PC-3 (cell line): Measurements from ENCODE around the gene SCN1A.

Experiments used
- EZH2 ChIP-seq: fragments of 300-600 bp; sonication (generic); IDR thresholded peaks from one replicate; pipeline ENCODE4 v1.6.1; 2017; ENCODE audit warnings: antibody characterized with exemption, mild to moderate bottlenecking, low read length; ENCODE audit not compliant: unreplicated experiment
- EZH2phosphoT487 ChIP-seq: fragments of 300-600 bp; sonication (generic); IDR thresholded peaks from 2 replicates; pipeline ENCODE4 v1.6.1; 2018; ENCODE audit warnings: mild to moderate bottlenecking, antibody characterized with exemption, low read length, borderline replicate concordance
- TF ChIP-seq, protein P1 (sequence below): fragments of 300-600 bp; sonication (generic); conservative IDR thresholded peaks from 2 replicates; pipeline ENCODE4 v1.5.1; 2017; ENCODE audit warnings: antibody characterized with exemption, low read depth, mild to moderate bottlenecking, low read length

- TF ChIP-seq EZH2phosphoT487 = no peak
- TF ChIP-seq, protein P1, sequence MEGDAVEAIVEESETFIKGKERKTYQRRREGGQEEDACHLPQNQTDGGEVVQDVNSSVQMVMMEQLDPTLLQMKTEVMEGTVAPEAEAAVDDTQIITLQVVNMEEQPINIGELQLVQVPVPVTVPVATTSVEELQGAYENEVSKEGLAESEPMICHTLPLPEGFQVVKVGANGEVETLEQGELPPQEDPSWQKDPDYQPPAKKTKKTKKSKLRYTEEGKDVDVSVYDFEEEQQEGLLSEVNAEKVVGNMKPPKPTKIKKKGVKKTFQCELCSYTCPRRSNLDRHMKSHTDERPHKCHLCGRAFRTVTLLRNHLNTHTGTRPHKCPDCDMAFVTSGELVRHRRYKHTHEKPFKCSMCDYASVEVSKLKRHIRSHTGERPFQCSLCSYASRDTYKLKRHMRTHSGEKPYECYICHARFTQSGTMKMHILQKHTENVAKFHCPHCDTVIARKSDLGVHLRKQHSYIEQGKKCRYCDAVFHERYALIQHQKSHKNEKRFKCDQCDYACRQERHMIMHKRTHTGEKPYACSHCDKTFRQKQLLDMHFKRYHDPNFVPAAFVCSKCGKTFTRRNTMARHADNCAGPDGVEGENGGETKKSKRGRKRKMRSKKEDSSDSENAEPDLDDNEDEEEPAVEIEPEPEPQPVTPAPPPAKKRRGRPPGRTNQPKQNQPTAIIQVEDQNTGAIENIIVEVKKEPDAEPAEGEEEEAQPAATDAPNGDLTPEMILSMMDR = no peak
- TF ChIP-seq EZH2 = no peak
Observed at GRCh38 chr2:166158546-166158945, 30.7 kb upstream of the SCN1A start.
